Epithelial cell of proximal tubule (primary cell): Measurements from ENCODE around the gene EFCAB6. TPM values are rescaled to one million over a fixed set of nuclear protein-coding genes. Genes with fewer than 3 reads are reported as not detected.

Source experiments
- DNase-seq: peaks from one replicate; pipeline ENCODE4 v3.0.0-alpha.2; 2011; ENCODE audit warnings: low read depth
- H3K4me3 ChIP-seq: 2 replicates; pipeline ENCODE4 v1.5.1; 2011; ENCODE audit warnings: low read depth, mild to moderate bottlenecking, low read length
- CTCF ChIP-seq: conservative IDR thresholded peaks from 2 replicates; pipeline ENCODE4 v1.5.1; 2012; ENCODE audit warnings: low read depth, mild to moderate bottlenecking, low read length
- total RNA-seq: library from RNA; depleted of rRNA; stranded (reverse); fragments of >200 nt; gene quantifications from 2 replicates; pipeline ENCODE4 v1.2.3, GENCODE V29; 2015

Gene EFCAB6
- total RNA-seq, 1 donor from 2014 or later, result 0.23 TPM

GRCh38 chr22:43516996-43517635 is 295.0 kb downstream of the EFCAB6 start:
- no peak for DNase-seq
- H3K4me3 ChIP-seq, result no peak overlapping the region
- no peak for TF ChIP-seq CTCF

- no peak for TF ChIP-seq CTCF
- H3K4me3 ChIP-seq, result no peak overlapping the region
- DNase-seq, result no peak
Measured at GRCh38 chr22:43516386-43516785, 295.7 kb downstream of the EFCAB6 start.

GRCh38 chr22:43515902-43516301 is 296.2 kb downstream of the EFCAB6 start:
- no peak overlapping the region for H3K4me3 ChIP-seq
- no peak for TF ChIP-seq CTCF
- DNase-seq, result no peak

- H3K4me3 ChIP-seq, result no peak overlapping the region
- no peak for DNase-seq
- TF ChIP-seq CTCF, result no peak
Measured at GRCh38 chr22:43515411-43515810, 296.7 kb downstream of the EFCAB6 start.

- H3K4me3 ChIP-seq, result no peak overlapping the region
- no peak for DNase-seq
- no peak for TF ChIP-seq CTCF
Measured at GRCh38 chr22:43514476-43515157, 297.5 kb downstream of the EFCAB6 start.

GRCh38 chr22:43512279-43512678 is 299.8 kb downstream of the EFCAB6 start:
- no peak for TF ChIP-seq CTCF
- DNase-seq, result no peak
- no peak overlapping the region for H3K4me3 ChIP-seq
